ENCODE results near the gene DNAJC13.

DNA sequence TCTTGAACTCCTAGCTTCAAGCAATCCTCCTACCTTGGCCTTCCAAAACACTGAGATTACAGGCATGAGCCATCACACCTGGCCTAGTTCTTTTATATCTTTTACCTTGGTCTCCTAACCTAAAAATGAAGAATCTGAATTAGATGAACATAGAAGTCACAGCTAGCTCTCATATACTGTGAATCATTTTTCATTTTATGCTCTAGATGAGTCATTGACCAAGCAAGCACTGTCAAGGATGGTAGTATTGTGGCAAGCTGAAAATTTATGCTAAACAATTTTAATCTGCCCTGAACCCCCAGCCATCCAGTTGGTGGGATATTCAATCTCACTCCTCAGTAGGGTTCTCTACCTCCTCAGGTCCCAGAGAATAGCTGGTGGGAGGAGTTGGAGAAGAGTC lies 48.3 kb upstream of the DNAJC13 start:
- TF ChIP-seq, protein P1, sequence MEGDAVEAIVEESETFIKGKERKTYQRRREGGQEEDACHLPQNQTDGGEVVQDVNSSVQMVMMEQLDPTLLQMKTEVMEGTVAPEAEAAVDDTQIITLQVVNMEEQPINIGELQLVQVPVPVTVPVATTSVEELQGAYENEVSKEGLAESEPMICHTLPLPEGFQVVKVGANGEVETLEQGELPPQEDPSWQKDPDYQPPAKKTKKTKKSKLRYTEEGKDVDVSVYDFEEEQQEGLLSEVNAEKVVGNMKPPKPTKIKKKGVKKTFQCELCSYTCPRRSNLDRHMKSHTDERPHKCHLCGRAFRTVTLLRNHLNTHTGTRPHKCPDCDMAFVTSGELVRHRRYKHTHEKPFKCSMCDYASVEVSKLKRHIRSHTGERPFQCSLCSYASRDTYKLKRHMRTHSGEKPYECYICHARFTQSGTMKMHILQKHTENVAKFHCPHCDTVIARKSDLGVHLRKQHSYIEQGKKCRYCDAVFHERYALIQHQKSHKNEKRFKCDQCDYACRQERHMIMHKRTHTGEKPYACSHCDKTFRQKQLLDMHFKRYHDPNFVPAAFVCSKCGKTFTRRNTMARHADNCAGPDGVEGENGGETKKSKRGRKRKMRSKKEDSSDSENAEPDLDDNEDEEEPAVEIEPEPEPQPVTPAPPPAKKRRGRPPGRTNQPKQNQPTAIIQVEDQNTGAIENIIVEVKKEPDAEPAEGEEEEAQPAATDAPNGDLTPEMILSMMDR (IDR thresholded peaks at IDR 0.05): no peak
- no peak for TF ChIP-seq POLR2AphosphoS5 (IDR thresholded peaks at IDR 0.05)
- TF ChIP-seq POLR2A (IDR thresholded peaks at IDR 0.05): no peak

Measured in sigmoid colon (tissue), 4 donors.